ENCODE data around the gene RPRD2. TPM values are rescaled to one million over a fixed set of nuclear protein-coding genes. Genes with fewer than 3 reads are reported as not detected.
A peak's percentile ranks its signal among the peaks of the same experiment; 100 is the strongest.

Gene RPRD2
- total and polyA plus RNA-seq, 2 of the 4 experiments (the other 2 are of a cell fraction): 3.9 to 11.6 TPM

DNA sequence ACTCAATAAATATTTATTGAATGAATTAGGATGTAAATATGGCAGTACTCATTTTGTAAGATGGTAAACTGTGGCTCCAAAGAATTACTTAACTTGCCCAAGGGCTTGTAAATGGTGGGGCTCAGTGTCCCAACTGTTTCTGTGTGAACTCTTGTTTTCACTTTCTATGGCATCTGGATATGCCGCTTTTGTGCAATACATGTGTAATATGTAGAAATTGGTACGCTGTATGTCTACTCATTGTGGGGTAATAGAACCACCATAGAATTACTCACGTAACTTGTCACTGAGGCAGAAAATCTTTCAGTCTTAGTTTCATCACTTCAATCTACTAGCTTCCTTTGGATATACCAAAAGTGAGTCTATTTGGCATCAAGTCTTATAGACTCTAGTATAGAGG, 41.6 kb upstream of the RPRD2 start:
- Histone ChIP-seq H3K9me3 (ENCODE audit: control insufficient read depth, insufficient read depth, low read length) (no peaks in the 10 kb centered on the region), H4K8ac (ENCODE audit: low read depth in 2 of 2, low read length in 2 of 2) (peak overlapping the region in 1 of 2 experiments; percentile 92; a peak in 1 of 4 replicates), H3K56ac (ENCODE audit: extremely low read depth, insufficient read depth, low read length) (no peak overlapping the region), H2AFZ (replicated peaks; ENCODE audit: low read length, poor library complexity) (no peak overlapping the region), H3K27me3 (ENCODE audit: control insufficient read depth, insufficient read depth, low read length) (no peaks in the 10 kb centered on the region), H4K91ac (ENCODE audit: insufficient read depth, low read depth, low read length) (no peak overlapping the region), H3K14ac (replicated peaks; ENCODE audit: low read depth, low read length) (no peak overlapping the region), H4K20me1 (ENCODE audit: insufficient read depth, low read length) (peaks cover 3% of the 10 kb centered on the region; the same call in 1 of the 2 replicates), H3K79me1 (ENCODE audit: low read depth in 1 of 2, low read length in 2 of 2) (peaks cover 16 to 19% of the 10 kb centered on the region in 2 experiments), H4K5ac (ENCODE audit: low read depth, low read length) (no peak overlapping the region), H3K4me3 (ENCODE audit: insufficient read depth, low read depth, low read length) (peak overlapping the region; percentile 98), H2BK15ac (ENCODE audit: low read depth, low read length) (no peak overlapping the region), H3K9ac (ENCODE audit: low read depth, low read length) (peak overlapping the region; percentile 97; the same call in 1 of the 2 replicates), H2AK5ac (ENCODE audit: low read depth, low read length) (no peak overlapping the region), H2AK9ac (replicated peaks; ENCODE audit: low read depth, low read length, poor library complexity) (no peak overlapping the region), H2BK5ac (ENCODE audit: low read depth, low read length, poor library complexity, severe bottlenecking) (no peak overlapping the region), H3K9me1 (ENCODE audit: insufficient read depth, low read length) (no peaks in the 10 kb centered on the region), H3K4ac (ENCODE audit: low read depth, low read length) (no peak overlapping the region), H3K4me1 (ENCODE audit: control insufficient read depth, insufficient read depth, low read length) (no peaks in the 10 kb centered on the region), H3K27ac (ENCODE audit: insufficient read depth, low read length) (no peak overlapping the region), H3K36me3 (ENCODE audit: control insufficient read depth, insufficient read depth, low read length) (peaks cover 13% of the 10 kb centered on the region), H2BK120ac (ENCODE audit: low read depth, low read length) (no peak overlapping the region), H3K23ac (ENCODE audit: low read depth, low read length) (no peak overlapping the region; the same call in 1 of the 2 replicates), H2BK20ac (ENCODE audit: low read depth, low read length) (no peak overlapping the region), H3K4me2 (ENCODE audit: low read depth, low read length) (peak overlapping the region; percentile 98), H3K18ac (ENCODE audit: low read depth, low read length) (no peak overlapping the region)
- no TSS peak for BruUV-seq (replicated peaks)
- dilution Hi-C loops (cut with HindIII; ENCODE audit: low sequenced_read_pairs, unreplicated experiment) (no loop called here), intact Hi-C loops (cut with micrococcal nuclease) (loop anchor here (5.0 kb wide), 1 partner anchor 195 kb away; the partner anchor contains the start of gene FALEC), in situ Hi-C loops (cut with MboI; ENCODE audit: low sequenced_read_pairs) (no loop called here)
- ATAC-seq (ENCODE audit: low read depth) (no peak), DNase-seq (peak; percentile 15)
- POLR2A ChIA-PET (ENCODE audit: unreplicated experiment): interaction anchor here (0.6 kb wide), 1 partner anchor 578 kb away, joined by 7 read pairs; no protein-coding TSS in a partner anchor
- CTCF ChIA-PET: no interaction called here
- WGBS, 2 experiments (ENCODE audit: extremely low coverage in 2 of 2, insufficient read length in 1 of 2): no CpG with 5 or more reads among the region's 3 CpGs
- TF ChIP-seq CEBPB (IDR thresholded peaks at IDR 0.05; ENCODE audit: low read depth, low read length) (peak; percentile 80; the same call in 1 of the 2 replicates), RCOR1 (IDR thresholded peaks at IDR 0.05; ENCODE audit: insufficient replicate concordance, low read length) (no peak)

Data from IMR-90 (cell line).